Smooth muscle cell (in vitro differentiated cells): ENCODE results near the gene TANGO2. TPM values are rescaled to one million over a fixed set of nuclear protein-coding genes. Genes with fewer than 3 reads are reported as not detected.
A peak's percentile ranks its signal among the peaks of the same experiment; 100 is the strongest.

Experiments
- DNase-seq: peaks from one replicate; lab custom pipeline; 2025; ENCODE audit not compliant: unreplicated experiment; lab: John Stamatoyannopoulos, UW
- H2AFZ ChIP-seq: fragments of 200-600 bp; sonication (generic); 2 replicates; pipeline ENCODE4 v1.6.0; 2016; ENCODE audit warnings: antibody characterized with exemption, low read depth, mild to moderate bottlenecking
- H3F3A ChIP-seq: fragments of 200-600 bp; sonication (generic); 2 replicates; pipeline ENCODE4 v1.6.0; 2017; ENCODE audit warnings: antibody characterized with exemption, low read depth
- H3K27ac ChIP-seq: fragments of 200-600 bp; sonication (generic); 2 replicates; pipeline ENCODE4 v1.5.1; 2016; ENCODE audit warnings: low read depth, mild to moderate bottlenecking
- H3K27me3 ChIP-seq: fragments of 200-600 bp; sonication (generic); 2 replicates; pipeline ENCODE4 v1.6.1; 2016; ENCODE audit warnings: low read depth, mild to moderate bottlenecking
- H3K36me3 ChIP-seq: fragments of 200-600 bp; sonication (generic); 2 replicates; pipeline ENCODE4 v1.5.1; 2016; ENCODE audit warnings: low read depth
- H3K4me1 ChIP-seq: fragments of 200-600 bp; sonication (generic); 2 replicates; pipeline ENCODE4 v1.5.1; 2016; ENCODE audit warnings: low read depth
- H3K4me2 ChIP-seq: fragments of 200-600 bp; sonication (generic); 2 replicates; pipeline ENCODE4 v1.6.0; 2016; ENCODE audit warnings: mild to moderate bottlenecking
- H3K4me3 ChIP-seq: fragments of 200-600 bp; sonication (generic); 2 replicates; pipeline ENCODE4 v1.5.1; 2016; ENCODE audit warnings: mild to moderate bottlenecking
- H3K79me2 ChIP-seq: fragments of 200-600 bp; sonication (generic); 2 replicates; pipeline ENCODE4 v1.6.0; 2016; ENCODE audit warnings: low read depth, mild to moderate bottlenecking
- H3K9ac ChIP-seq: fragments of 200-600 bp; sonication (generic); 2 replicates; pipeline ENCODE4 v1.6.0; 2016; ENCODE audit warnings: low read depth
- H3K9me3 ChIP-seq: fragments of 200-600 bp; sonication (generic); replicated peaks from 2 replicates; pipeline ENCODE4 v1.5.1; 2016; ENCODE audit warnings: low read depth
- H4K20me1 ChIP-seq: fragments of 200-600 bp; sonication (generic); 2 replicates; pipeline ENCODE4 v1.6.0; 2016; ENCODE audit warnings: low read depth
- CTCF ChIP-seq: fragments of 200-600 bp; sonication (generic); IDR thresholded peaks from 2 replicates; pipeline ENCODE4 v1.5.1; 2017; ENCODE audit warnings: borderline replicate concordance, mild to moderate bottlenecking, antibody characterized with exemption; ENCODE audit not compliant: insufficient read depth, poor library complexity, severe bottlenecking
- WGBS: methylation state at CpG from one replicate; pipeline ENCODE4 v1.1.7; 2016; ENCODE audit warnings: low lambda C conversion rate; 5-methylcytosine and 5-hydroxymethylcytosine counted together
- polyA plus RNA-seq: library from polyadenylated mRNA; unstranded; fragments of >200 nt; fragmentation: Nextera tagmentation; extraction: Ambion mirVana; gene quantifications from 2 replicates; pipeline ENCODE4 v1.2.1, GENCODE V29; 2016
- total RNA-seq: library from RNA; depleted of rRNA; stranded (reverse); fragments of >200 nt; gene quantifications from 2 replicates; pipeline ENCODE4 v1.2.3, GENCODE V29; 2014

The TANGO2 gene, protein sequence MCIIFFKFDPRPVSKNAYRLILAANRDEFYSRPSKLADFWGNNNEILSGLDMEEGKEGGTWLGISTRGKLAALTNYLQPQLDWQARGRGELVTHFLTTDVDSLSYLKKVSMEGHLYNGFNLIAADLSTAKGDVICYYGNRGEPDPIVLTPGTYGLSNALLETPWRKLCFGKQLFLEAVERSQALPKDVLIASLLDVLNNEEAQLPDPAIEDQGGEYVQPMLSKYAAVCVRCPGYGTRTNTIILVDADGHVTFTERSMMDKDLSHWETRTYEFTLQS
- total RNA-seq, result 10.8 and 13.1 TPM in 2 replicates
- 14.7 and 20.4 TPM in 2 replicates for polyA plus RNA-seq

- H3K9ac ChIP-seq, result peak within 1 kb of the TSS; percentile 90
- no peaks in the 10 kb centered on the region for H3K36me3 ChIP-seq
- H3K4me2 ChIP-seq, result peak within 1 kb of the TSS; percentile 98
- TF ChIP-seq CTCF, result no peak
- H2AFZ ChIP-seq, result peak within 1 kb of the TSS; percentile 85
- peaks cover 27% of the 10 kb centered on the region for H3K27me3 ChIP-seq
- no peaks in the 10 kb centered on the region for H3F3A ChIP-seq
- 3% methylated on average over 61 of the region's 61 CpGs for WGBS
- H3K9me3 ChIP-seq, result no peaks in the 10 kb centered on the region
- H3K27ac ChIP-seq, result no peak within 1 kb of the TSS
- peaks cover 30% of the 10 kb centered on the region for H4K20me1 ChIP-seq
- H3K79me2 ChIP-seq, result peaks cover 4% of the 10 kb centered on the region
- DNase-seq, result peak; percentile 70
- H3K4me3 ChIP-seq, result peak within 1 kb of the TSS; percentile 96
- H3K4me1 ChIP-seq, result peaks cover 8% of the 10 kb centered on the region
These were observed at the start of gene TANGO2 for GRCh38 chr22:20020533-20021195. Gene TANGO2, plus strand, starts transcription at chr22:20021110. Its CDS starts 15,689 bp downstream, at chr22:20036799.

GRCh38 chr22:19971276-19972124 lies 49.4 kb upstream of the TANGO2 start:
- Histone ChIP-seq H3K9me3 (no peaks in the 10 kb centered on the region), H3K4me2 (no peak overlapping the region), H3K4me1 (peaks cover 6% of the 10 kb centered on the region), H4K20me1 (no peaks in the 10 kb centered on the region), H3F3A (no peaks in the 10 kb centered on the region), H2AFZ (no peak overlapping the region), H3K9ac (no peak overlapping the region), H3K27ac (no peak overlapping the region), H3K36me3 (no peaks in the 10 kb centered on the region), H3K4me3 (no peak overlapping the region), H3K27me3 (no peaks in the 10 kb centered on the region), H3K79me2 (no peaks in the 10 kb centered on the region)
- 94% methylated on average over 27 of the region's 28 CpGs for WGBS
- no peak for TF ChIP-seq CTCF
- DNase-seq, result no peak

DNA sequence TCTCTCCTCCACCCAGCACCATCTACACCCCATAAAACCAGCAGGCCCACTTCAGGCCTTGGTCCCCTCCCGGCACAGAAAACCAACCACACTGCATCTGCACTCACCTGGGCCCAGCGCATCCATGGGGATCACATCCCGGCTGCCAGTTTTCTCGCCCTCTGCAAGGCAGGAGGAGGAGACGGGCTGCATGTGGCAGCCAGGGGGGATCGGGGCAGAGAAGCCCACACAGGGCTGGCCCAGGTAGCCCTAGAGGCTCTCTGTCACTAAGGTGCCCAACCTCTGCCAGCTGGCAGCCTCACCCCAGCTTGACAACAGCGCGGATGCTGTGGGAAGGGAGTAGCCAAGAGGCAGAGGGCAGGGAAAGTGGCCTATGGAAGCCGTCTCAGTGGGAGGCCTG lies 48.7 kb upstream of the TANGO2 start:
- WGBS, result 98% methylated on average over 9 of the region's 9 CpGs
- Histone ChIP-seq H3K27ac (no peak overlapping the region), H3K27me3 (no peaks in the 10 kb centered on the region), H3K36me3 (no peaks in the 10 kb centered on the region), H3K9ac (no peak overlapping the region), H3K9me3 (no peaks in the 10 kb centered on the region), H3K4me1 (peaks cover 6% of the 10 kb centered on the region), H2AFZ (no peak overlapping the region), H3K79me2 (no peaks in the 10 kb centered on the region), H3K4me2 (no peak overlapping the region), H4K20me1 (no peaks in the 10 kb centered on the region), H3F3A (no peaks in the 10 kb centered on the region), H3K4me3 (no peak overlapping the region)
- DNase-seq, result no peak
- TF ChIP-seq CTCF, result no peak
